Heart left ventricle (tissue), 13 donors: ENCODE results near the gene PEX10.

Source experiments
- CTCF ChIP-seq, 12 donors: fragments of 200-600 bp; sonication (generic) in 4 of 12; IDR thresholded peaks; one replicate each; pipeline versions ENCODE4 v1.5.0 to v1.8.0; 2018 to 2022; ENCODE audit warnings: antibody characterized with exemption in 12 of 12, mild to moderate bottlenecking in 5 of 12
- POLR2A ChIP-seq, 2 donors: fragments of 450-650 bp; IDR thresholded peaks; one replicate each; pipeline ENCODE4 v1.6.1; 2017; ENCODE audit warnings: antibody characterized with exemption in 2 of 2, mild to moderate bottlenecking in 2 of 2, moderate library complexity in 2 of 2
- donor health status: ischemic (EF 13 %, LVEDD 7.1; RV severe dilation, severe dysfunction).
- donor health status: DM: no; HTN: yes; CAD: no.
- donor health status: DM: no; HTN: no; CAD: no.
- donor health status: ischemic (EF 25% LVEDD 6.9; RV normal size, moderate dysfunction).
- donor health status: ischemic (EF 25% LVEDD 5.7; RV mildly dilated, moderate dysfunction).
- donor health status: ischemic (EF 35%, LVEDD 5.7; RV mildly dilated, moderate dysfunction).
- donor health status: nonischemic (EF 11% LVEDD 7.7; RV severe dilation, severe dysfunction).
- donor health status: DM: yes; HTN: yes; CAD: no.
- donor health status: PGD.
- donor health status: ischemic (EF 29% LVEDD 5.4; RV normal size, mild dysfunction).
- donor health status: nonischemic (EF 23%, LVEDD 6.1; RV moderate dilation, normal function).

- TF ChIP-seq CTCF (IDR thresholded peaks at IDR 0.05) = no peak
- no peak for TF ChIP-seq POLR2A (IDR thresholded peaks at IDR 0.05)
Measured at GRCh38 chr1:2404890-2405511, 7.4 kb downstream of the PEX10 start.
